GM13977 (cell line): ENCODE results near the gene IGF2BP3.

Source experiments
- DNase-seq: peaks from one replicate; pipeline ENCODE4 v3.0.0; 2012; ENCODE audit warnings: low spot score
- CTCF ChIP-seq: IDR thresholded peaks from 2 replicates; pipeline ENCODE4 v1.5.1; 2012; ENCODE audit warnings: mild to moderate bottlenecking, control low read depth; ENCODE audit not compliant: insufficient read depth; ENCODE audit errors: extremely low read depth, missing control alignments
- in situ Hi-C: fragments of 300-500 bp; cut with MboI; formaldehyde crosslinking; loops from one replicate; pipeline ENCODE4 v1.12.0; 2022; ENCODE audit warnings: low sequenced_read_pairs, low pct_unique_long_range_greater_than_20kb, mixed read lengths, inconsistent platforms; ENCODE audit not compliant: unreplicated experiment

Gene IGF2BP3

GRCh38 chr7:23338863-23339262 lies 131.4 kb downstream of the IGF2BP3 start:
- no peak for TF ChIP-seq CTCF
- DNase-seq: no peak
- in situ Hi-C loops: no loop called here

- no peak for TF ChIP-seq CTCF
- DNase-seq: no peak
- in situ Hi-C loops: no loop called here
Measured at GRCh38 chr7:23338439-23338838, 131.9 kb downstream of the IGF2BP3 start.

GRCh38 chr7:23337374-23337773 lies 132.9 kb downstream of the IGF2BP3 start:
- DNase-seq: no peak
- in situ Hi-C loops: no loop called here
- TF ChIP-seq CTCF: no peak

- in situ Hi-C loops: no loop called here
Measured at GRCh38 chr7:23336799-23337283, 133.4 kb downstream of the IGF2BP3 start.

GRCh38 chr7:23336086-23336485 lies 134.2 kb downstream of the IGF2BP3 start:
- DNase-seq: no peak
- in situ Hi-C loops: no loop called here
- no peak for TF ChIP-seq CTCF

More at GRCh38 chr7:23336799-23337283, 133.4 kb downstream of the IGF2BP3 start:
- no peak for TF ChIP-seq CTCF
- no peak for DNase-seq

- in situ Hi-C loops: no loop called here
- no peak for DNase-seq
- TF ChIP-seq CTCF: no peak
Measured at GRCh38 chr7:23335621-23336020, 134.7 kb downstream of the IGF2BP3 start.

GRCh38 chr7:23335136-23335535 lies 135.2 kb downstream of the IGF2BP3 start:
- no peak for DNase-seq
- in situ Hi-C loops: no loop called here
- no peak for TF ChIP-seq CTCF
